ENCODE measurements around the gene AHSP.

The AHSP gene

DNA sequence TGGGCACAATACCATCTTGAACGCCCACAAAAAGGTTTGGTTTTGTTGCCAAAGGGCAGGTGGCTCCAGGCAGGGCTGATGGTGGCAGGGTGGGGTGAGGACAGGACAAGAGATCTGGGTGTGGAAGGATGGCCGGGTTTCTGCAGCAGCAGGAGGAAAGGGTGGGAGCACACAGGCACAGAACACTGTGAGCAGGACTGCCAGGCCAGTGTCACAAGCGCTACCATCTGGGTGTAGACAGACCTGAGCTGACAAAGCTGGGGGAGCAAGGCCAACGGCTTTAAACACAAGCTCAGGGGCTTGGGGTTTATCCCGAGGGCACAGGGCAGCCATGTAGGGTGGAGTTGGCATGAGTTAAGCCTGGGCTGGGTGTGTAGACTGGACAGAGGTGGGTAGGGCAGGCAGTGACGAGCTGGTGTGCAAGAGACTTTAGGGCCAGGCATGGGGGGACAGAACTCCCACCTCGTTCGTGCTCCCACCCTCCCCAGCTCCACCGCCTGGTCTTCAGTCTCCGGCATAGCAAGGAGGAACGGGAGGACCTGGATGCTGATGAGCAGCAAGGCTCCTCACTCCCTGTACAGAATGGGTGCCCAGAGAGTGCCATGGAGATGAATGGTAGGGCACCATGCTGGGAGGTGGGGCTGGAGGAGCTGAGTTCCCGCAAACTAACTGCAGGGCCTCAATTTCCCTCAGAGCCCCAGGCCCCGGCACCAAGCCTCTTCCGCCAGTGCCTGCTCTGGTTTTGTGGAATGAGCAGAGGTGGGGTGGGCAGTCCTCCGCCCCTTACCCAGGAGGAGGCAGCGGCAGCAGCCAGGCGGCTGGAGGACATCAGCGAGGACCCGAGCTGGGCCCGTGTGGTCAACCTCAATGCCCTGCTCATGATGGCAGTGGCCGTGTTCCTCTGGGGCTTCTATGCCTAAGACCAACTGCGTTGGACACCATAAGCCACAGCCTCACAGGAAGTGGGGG lies 37.8 kb upstream of the AHSP start:
- DNase-seq (ENCODE audit: low read depth), result no peak
- no peak for TF ChIP-seq CTCF (IDR thresholded peaks at IDR 0.05; ENCODE audit: insufficient read depth, low read depth, low read length, missing control alignments)
- no peak overlapping the region for H3K4me3 ChIP-seq (ENCODE audit: low read length)

- no peak overlapping the region for H3K4me3 ChIP-seq (ENCODE audit: low read length)
- no peak for TF ChIP-seq CTCF (IDR thresholded peaks at IDR 0.05; ENCODE audit: insufficient read depth, low read depth, low read length, missing control alignments)
- DNase-seq (ENCODE audit: low read depth), result no peak
These were observed 35.8 kb upstream of the AHSP start for GRCh38 chr16:31491778-31492418.

- no peak for TF ChIP-seq CTCF (IDR thresholded peaks at IDR 0.05; ENCODE audit: insufficient read depth, low read depth, low read length, missing control alignments)
- no peak overlapping the region for H3K4me3 ChIP-seq (ENCODE audit: low read length)
- DNase-seq (ENCODE audit: low read depth), result no peak
These were observed 34.1 kb upstream of the AHSP start for GRCh38 chr16:31493506-31494125.

GRCh38 chr16:31496670-31497069 lies 31.0 kb upstream of the AHSP start:
- H3K4me3 ChIP-seq (ENCODE audit: low read length), result no peak overlapping the region
- DNase-seq (ENCODE audit: low read depth), result no peak
- no peak for TF ChIP-seq CTCF (IDR thresholded peaks at IDR 0.05; ENCODE audit: insufficient read depth, low read depth, low read length, missing control alignments)

- TF ChIP-seq CTCF (IDR thresholded peaks at IDR 0.05; ENCODE audit: insufficient read depth, low read depth, low read length, missing control alignments), result no peak
- H3K4me3 ChIP-seq (ENCODE audit: low read length), result no peak overlapping the region
- no peak for DNase-seq (ENCODE audit: low read depth)
These were observed 29.2 kb upstream of the AHSP start for GRCh38 chr16:31498493-31498892.

GRCh38 chr16:31499928-31500327 lies 27.8 kb upstream of the AHSP start:
- no peak for TF ChIP-seq CTCF (IDR thresholded peaks at IDR 0.05; ENCODE audit: insufficient read depth, low read depth, low read length, missing control alignments)
- no peak overlapping the region for H3K4me3 ChIP-seq (ENCODE audit: low read length)
- DNase-seq (ENCODE audit: low read depth), result no peak
